ENCODE measurements around the gene BMPER. TPM values are rescaled to one million over a fixed set of nuclear protein-coding genes. Genes with fewer than 3 reads are reported as not detected.

BMPER gene
- total and polyA plus RNA-seq, 2 of the 8 experiments (the other 6 are each of a cell fraction or from before 2014, with no cell fraction given) = 0.33 to 0.69 TPM

DNA sequence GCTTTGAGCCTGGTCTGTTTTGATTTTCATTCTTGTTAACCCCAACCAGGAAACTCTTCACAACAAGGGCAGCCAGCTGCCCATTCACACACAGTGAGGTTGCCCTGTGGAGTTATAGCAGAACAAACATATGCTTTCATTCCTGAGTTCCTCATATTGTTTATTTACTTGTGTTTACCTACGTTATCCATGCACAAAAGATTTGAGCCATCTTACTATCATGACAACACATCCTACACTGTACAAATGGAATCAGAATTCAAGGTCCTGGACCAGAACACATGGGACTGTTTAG lies 21.7 kb upstream of the BMPER start:
- H2BK5ac ChIP-seq (ENCODE audit: low read depth, low read length) = no peak overlapping the region
- FAIRE-seq (no peak), DNase-seq (ENCODE audit: low read depth in 1 of 2, low spot score in 2 of 2) (no peak)
- no peak overlapping the region for H2BK20ac ChIP-seq (ENCODE audit: low read length)
- H3K79me1 ChIP-seq (ENCODE audit: low read depth, low read length) = no peaks in the 10 kb centered on the region
- H4K5ac ChIP-seq (ENCODE audit: insufficient read length, low read depth, low read length) = no peak overlapping the region
- H4K20me1 ChIP-seq (replicated peaks in 1 of 2; ENCODE audit: control insufficient read depth in 1 of 2, insufficient read depth in 2 of 2, low read length in 2 of 2) = no peaks in the 10 kb centered on the region
- no peak overlapping the region for H3K23ac ChIP-seq (ENCODE audit: insufficient read length)
- no peak overlapping the region for H3K14ac ChIP-seq (ENCODE audit: insufficient read length)
- no peak overlapping the region for H3K18ac ChIP-seq (ENCODE audit: extremely low read depth, low read length)
- no peak overlapping the region for H2BK120ac ChIP-seq (replicated peaks; ENCODE audit: low read depth, low read length)
- no peak overlapping the region for H2AK5ac ChIP-seq (ENCODE audit: low read depth, low read length)
- no peak overlapping the region for H3K27ac ChIP-seq (ENCODE audit: low read depth, low read length)
- no peaks in the 10 kb centered on the region for H3K36me3 ChIP-seq (ENCODE audit: control insufficient read depth in 2 of 4, insufficient read depth in 4 of 4, low read length in 3 of 4)
- H3K79me2 ChIP-seq (ENCODE audit: control insufficient read depth in 1 of 2, insufficient read depth in 2 of 2, low read length in 2 of 2) = no peaks in the 10 kb centered on the region
- POLR2A ChIA-PET (ENCODE audit: partially characterized antibody) = no interaction called here
- peaks cover 0 to 2% (median 0%) of the 10 kb centered on the region in 4 experiments; a peak in 2 of 7 replicates for H3K4me1 ChIP-seq (replicated peaks in 1 of 4; ENCODE audit: control insufficient read depth in 3 of 4, insufficient read depth in 4 of 4, low read length in 3 of 4)
- H3K4ac ChIP-seq (replicated peaks; ENCODE audit: insufficient read length, low read depth, low read length) = no peak overlapping the region
- H3K4me3 ChIP-seq (ENCODE audit: extremely low read depth in 1 of 4, insufficient read depth in 2 of 4, low read depth in 3 of 4, low read length in 4 of 4) = no peak overlapping the region
- no peak overlapping the region for H2AFZ ChIP-seq (ENCODE audit: low read length)
- peaks cover 0 to 8% of the 10 kb centered on the region in 2 experiments; a peak in 2 of 4 replicates for H3K9me3 ChIP-seq (ENCODE audit: insufficient read depth in 2 of 2, low read depth in 1 of 2, low read length in 1 of 2)
- WGBS, 2 experiments (ENCODE audit: extremely low coverage in 1 of 2, insufficient coverage in 1 of 2, insufficient read length in 1 of 2, insufficient replicate concordance in 2 of 2, low coverage in 1 of 2, low lambda C conversion rate in 2 of 2, missing lambda C conversion rate in 1 of 2) = 89% methylated on average over 1 of the region's 1 CpG; no CpG with 5 or more reads in 1 of the 2 experiments
- H3K27me3 ChIP-seq (replicated peaks in 1 of 4; ENCODE audit: control insufficient read depth in 3 of 4, extremely low read depth in 1 of 4, insufficient read depth in 3 of 4, low read length in 3 of 4) = no peaks in the 10 kb centered on the region
- CTCF ChIA-PET (ENCODE audit: partially characterized antibody) = interaction anchor here (0.9 to 2.0 kb wide), 3 partner anchors 11 to 127 kb away, joined by 3 to 7 read pairs (median 3); no protein-coding TSS in a partner anchor
- H4K8ac ChIP-seq (ENCODE audit: extremely low read depth, insufficient read depth, low read length) = no peak overlapping the region
- H2BK15ac ChIP-seq (ENCODE audit: low read length) = no peak overlapping the region
- no peaks in the 10 kb centered on the region for H3K23me2 ChIP-seq (ENCODE audit: low read depth, low read length)
- no peak overlapping the region for H3K4me2 ChIP-seq (ENCODE audit: insufficient read depth in 1 of 2, low read depth in 2 of 2, low read length in 2 of 2)
- no peak overlapping the region for H4K91ac ChIP-seq (replicated peaks; ENCODE audit: insufficient read length, low read length)
- no peak overlapping the region for H3K56ac ChIP-seq (replicated peaks; ENCODE audit: insufficient read length, low read depth, low read length)
- no peak for TF ChIP-seq RBBP5 (IDR thresholded peaks at IDR 0.05; ENCODE audit: borderline replicate concordance, low read depth, low read length)
- no peak for TF ChIP-seq BRCA1 (IDR thresholded peaks at IDR 0.05; ENCODE audit: low read depth, low read length)
- TF ChIP-seq SAP30 (IDR thresholded peaks at IDR 0.05; ENCODE audit: insufficient read depth, insufficient replicate concordance, low read length) = no peak
- no peak for TF ChIP-seq RFX5 (IDR thresholded peaks at IDR 0.05; ENCODE audit: borderline replicate concordance, low read depth, low read length)
- no peak for TF ChIP-seq KDM5A (IDR thresholded peaks at IDR 0.05; ENCODE audit: low read length)
- no peak for TF ChIP-seq JUND (IDR thresholded peaks at IDR 0.05; ENCODE audit: low read length)
- no peak for TF ChIP-seq SIRT6 (IDR thresholded peaks at IDR 0.05; ENCODE audit: low read length)
- TF ChIP-seq CBX5 (IDR thresholded peaks at IDR 0.05; ENCODE audit: low read depth, low read length) = no peak
- no peak for TF ChIP-seq ZNF274 (IDR thresholded peaks at IDR 0.05; ENCODE audit: borderline replicate concordance, extremely low read depth, low read length)
- no peak for TF ChIP-seq CHD1 (IDR thresholded peaks at IDR 0.05; ENCODE audit: low read depth, low read length)
- no peak for TF ChIP-seq GTF2F1 (IDR thresholded peaks at IDR 0.05; ENCODE audit: borderline replicate concordance, low read depth, low read length)
- no peak overlapping the region for H2BK12ac ChIP-seq (ENCODE audit: low read depth, low read length)
- H3K9ac ChIP-seq (replicated peaks in 1 of 4; ENCODE audit: extremely low read depth in 1 of 4, low read depth in 3 of 4, low read length in 3 of 4) = no peak overlapping the region

All from H1 (cell line).